NCI-H2196 (cell line): ENCODE data around the gene MRTFA.
"Not testable (repeated sequence)": the region's sequence is repeated elsewhere in the genome, so short reads cannot be mapped to it uniquely, and the experiment has no call there.

Experiments used
- DNase-seq: peaks from one replicate; lab custom pipeline; 2025; ENCODE audit not compliant: unreplicated experiment; lab: John Stamatoyannopoulos, UW

Gene MRTFA

DNA sequence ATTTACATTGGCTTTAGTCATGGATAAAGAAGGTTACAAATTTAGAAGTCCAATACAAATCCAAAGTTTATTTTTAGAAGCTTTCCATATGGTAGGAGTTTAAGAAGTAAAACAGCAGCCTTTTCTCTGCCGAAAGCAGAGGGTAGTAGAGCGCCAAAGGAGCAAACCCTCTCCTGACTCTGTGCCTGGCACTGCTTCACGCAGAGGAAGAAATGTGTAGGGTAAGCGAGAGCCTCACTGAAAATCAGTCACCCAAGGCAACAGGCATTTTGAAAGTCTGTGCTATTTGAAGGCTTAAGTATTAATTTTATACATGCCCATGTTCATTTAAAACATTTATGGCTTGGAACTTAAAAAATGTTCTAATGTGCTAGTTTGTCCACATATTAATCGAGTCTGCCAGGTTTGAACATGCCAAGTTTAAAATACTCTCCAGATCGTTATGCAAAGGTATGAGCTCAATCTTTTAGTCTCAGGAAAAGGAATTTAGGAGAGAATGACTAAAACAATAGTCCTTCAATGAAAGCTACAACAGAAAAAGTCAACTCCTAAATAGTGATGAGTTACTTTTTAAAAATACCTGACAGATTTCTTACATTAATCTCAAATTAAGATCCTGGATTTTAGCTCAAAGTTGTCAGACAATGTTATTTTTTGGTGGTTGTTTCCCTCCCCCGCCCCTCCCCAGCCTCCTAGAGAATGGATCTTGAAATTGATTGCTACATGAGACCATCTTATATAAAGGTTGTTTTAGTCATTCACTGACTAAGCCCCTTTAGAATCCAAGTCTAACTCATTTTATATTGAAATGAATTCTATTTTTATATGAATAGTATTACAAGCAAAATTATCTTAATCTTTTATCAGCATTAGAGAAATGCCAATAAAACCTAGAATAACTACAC lies 38.7 kb downstream of the MRTFA start:
- no peak for DNase-seq

GRCh38 chr22:40595497-40596234 lies 40.9 kb downstream of the MRTFA start:
- no peak for DNase-seq

GRCh38 chr22:40594924-40595323 lies 41.6 kb downstream of the MRTFA start:
- no peak for DNase-seq

- no peak for DNase-seq
Measured at GRCh38 chr22:40594346-40594745, 42.2 kb downstream of the MRTFA start.

- no peak for DNase-seq
Measured at GRCh38 chr22:40593460-40594273, 42.9 kb downstream of the MRTFA start.

DNA sequence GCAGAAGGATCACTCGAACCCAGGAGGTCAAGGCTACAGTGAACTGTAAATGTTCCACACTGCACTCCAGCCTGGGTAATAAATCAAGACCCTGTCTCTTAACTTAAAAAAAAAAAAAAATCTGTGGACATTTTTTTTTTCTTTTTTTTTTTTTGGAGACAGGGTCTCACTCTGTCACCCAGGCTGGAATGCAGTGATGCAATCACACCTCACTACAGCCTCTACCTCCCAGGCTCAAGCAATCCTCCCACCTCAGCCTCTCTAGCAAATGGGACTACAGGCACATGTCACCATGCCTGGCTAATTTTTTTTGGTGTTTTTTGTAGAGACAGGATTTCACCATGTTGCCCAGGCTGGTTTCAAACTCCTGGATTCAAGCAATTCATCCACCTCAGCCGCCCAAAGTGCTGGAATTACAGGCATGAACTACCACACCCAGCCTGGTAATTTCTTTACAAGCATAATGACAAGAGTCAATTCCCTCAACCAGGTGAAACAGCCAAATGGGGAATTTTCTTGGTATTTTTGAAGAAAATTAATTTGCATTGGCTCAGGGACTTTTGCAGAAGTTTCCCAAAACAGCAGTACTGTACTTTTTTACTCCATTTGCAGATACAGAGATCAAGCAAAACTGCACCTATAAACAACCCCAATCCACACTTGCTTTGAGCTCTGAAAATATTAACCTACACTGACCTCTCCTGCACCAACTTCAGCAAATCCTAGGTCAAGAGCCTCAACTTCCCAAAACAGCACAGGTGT lies 44.0 kb downstream of the MRTFA start:
- DNase-seq: no peak

- DNase-seq: no peak
Measured at GRCh38 chr22:40588726-40589125, 47.8 kb downstream of the MRTFA start.

- DNase-seq: no peak
Measured at GRCh38 chr22:40586781-40587180, 49.7 kb downstream of the MRTFA start.

DNA sequence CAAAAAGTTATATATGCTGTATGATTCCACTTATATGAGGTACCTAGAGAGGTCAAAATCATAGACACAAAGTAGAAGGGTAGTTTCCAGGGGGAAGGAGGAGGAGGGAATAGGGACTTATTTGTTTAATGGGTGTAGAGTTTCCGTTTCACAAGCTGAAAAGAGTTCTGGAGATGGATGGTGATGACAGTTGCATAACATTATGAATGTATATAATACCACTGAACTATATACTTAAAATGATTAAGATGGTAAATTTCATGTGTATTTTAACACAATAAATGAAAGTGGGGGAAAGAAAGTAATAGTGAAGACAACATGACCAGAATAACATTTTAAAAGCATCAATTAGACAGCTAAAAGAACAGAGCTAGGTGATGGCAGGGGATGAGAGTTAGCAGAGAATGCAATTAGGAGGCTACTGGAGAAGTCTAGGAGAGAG lies 51.2 kb downstream of the MRTFA start:
- DNase-seq: no peak

DNA sequence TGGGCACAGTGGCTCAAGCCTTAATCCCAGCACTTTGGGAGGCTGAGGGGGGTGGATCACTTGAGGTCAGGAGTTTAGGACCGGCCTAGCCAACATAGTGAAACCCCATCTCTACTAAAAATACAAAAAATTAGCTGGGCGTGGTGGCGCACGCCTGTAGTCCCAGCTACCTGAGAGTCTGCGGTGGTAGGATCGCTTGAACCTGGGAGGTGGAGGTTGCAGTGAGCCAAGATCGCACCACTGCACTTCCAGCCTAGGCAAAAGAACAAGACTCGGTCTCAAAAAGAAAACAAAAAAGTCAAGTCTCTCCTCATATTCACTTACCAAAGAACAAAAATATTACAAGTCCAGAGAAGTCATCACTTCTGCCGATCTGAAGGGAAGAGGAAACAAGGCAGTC lies 51.8 kb downstream of the MRTFA start:
- DNase-seq: not testable (repeated sequence)

- no peak for DNase-seq
Measured at GRCh38 chr22:40583053-40583741, 53.3 kb downstream of the MRTFA start.

GRCh38 chr22:40582063-40582462 lies 54.5 kb downstream of the MRTFA start:
- no peak for DNase-seq

GRCh38 chr22:40580631-40581030 lies 55.9 kb downstream of the MRTFA start:
- no peak for DNase-seq

DNA sequence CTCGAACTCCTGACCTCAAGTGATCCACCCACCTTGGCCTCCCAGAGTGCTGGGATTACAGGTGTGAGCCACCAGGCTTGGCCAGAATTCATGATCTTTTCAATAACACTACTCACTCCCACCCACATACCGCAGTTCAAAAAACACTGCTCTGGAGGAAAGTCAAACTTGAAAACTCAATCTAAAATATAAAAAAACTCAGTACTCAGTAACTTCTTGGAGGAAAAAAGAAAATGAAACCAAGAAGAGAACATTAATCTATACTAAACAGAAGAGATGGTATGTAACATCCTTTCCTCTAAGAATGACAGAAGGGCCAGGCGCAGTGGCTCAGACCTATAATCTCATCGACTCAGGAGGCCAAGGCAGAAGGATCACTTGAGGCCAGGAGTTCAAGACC lies 58.3 kb downstream of the MRTFA start:
- DNase-seq: no peak

DNA sequence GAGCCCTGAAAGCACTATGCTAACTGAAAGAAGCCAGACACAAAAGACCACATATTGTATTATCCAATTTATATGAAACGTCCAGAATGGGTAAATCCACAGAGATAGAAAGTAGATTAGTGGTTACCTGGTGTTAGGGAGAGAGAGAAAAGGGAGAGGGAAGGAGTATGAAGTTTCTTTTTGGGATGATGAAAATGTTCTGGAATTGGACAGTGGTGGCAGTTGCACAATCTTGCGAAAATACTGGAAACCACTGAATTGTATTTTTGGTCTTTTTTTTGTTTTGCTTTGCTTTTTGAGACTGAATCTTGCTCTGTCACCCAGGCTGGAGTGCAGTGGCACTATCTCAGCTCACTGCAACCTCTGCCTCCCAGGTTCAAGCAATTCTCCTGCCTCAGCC lies 63.5 kb downstream of the MRTFA start:
- no peak for DNase-seq

GRCh38 chr22:40571887-40572286 lies 64.6 kb downstream of the MRTFA start:
- no peak for DNase-seq

DNA sequence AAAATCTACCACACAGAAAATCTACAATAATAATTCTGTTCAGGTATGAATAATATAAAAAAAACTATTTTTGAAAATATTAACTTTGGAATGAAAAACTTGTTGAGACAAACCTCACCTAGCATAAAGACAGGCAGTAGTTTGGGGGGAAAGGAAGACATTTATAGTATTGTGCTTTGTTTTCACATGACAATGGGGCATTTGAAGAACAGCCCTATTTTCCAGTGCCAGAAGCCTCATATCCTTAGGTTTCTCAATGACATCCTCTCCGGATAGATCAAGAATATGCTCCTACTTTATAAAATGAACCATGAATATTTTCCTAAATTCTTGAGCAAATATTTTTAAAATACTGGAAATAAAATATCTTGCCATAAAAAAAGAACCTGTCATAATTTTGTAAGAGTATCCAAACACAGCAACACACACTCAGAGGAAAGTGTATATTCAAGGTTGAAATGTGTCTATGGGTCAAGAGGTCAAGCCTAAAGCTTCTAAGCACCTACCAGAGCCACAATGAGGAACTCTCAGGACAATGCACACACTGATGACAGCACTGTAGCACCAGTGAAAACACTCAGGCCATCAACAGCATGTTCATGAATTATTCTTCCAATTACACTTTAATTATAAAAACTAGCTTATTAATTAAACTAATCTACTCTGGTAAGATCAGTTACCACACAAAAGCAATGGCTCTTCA lies 68.7 kb downstream of the MRTFA start:
- no peak for DNase-seq

- no peak for DNase-seq
Measured at GRCh38 chr22:40567106-40567505, 69.4 kb downstream of the MRTFA start.

- DNase-seq: no peak
Measured at GRCh38 chr22:40560994-40561515, 75.5 kb downstream of the MRTFA start.
